ENCODE data around the gene PIGX.

The PIGX gene

DNA sequence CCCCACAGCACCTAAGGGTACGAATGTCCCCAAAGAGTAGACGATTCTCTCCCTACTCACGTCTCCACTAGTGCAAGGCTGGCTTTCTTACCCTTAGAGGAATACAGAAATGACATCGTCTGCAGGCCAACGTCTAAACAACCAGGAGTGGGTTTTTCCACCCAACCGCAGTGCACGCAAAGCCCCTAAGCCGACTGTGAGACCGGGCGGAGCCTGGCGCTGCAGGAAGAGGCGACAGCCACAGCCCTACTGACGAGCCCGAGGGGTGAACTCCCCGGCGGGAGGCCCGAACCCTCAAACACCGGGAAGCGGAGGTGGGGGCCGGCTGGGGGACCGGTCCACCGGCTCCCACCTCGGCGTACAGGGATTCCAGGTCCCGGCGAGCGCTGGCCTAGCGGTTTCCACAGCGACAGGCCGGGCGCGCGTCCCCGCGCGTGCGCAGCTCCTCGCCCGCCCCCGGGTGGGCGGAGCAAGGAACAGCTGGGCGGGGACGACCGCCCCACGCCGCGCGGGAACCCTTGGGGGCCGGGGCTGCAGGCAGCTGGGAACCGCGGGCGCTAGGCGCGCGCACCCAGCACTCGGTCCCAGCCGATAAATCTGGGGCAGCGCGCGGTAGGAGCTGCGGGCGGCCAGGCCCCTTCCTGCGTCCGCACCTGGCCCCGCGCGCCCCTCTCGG is at the start of gene PIGX, which contains the start of gene CEP19:
TSS of gene PIGX (plus strand) at position 540 of the 676 bp plus-strand sequence.
TSS of gene CEP19 (minus strand) at position 413 of the 676 bp plus-strand sequence. CDS start 3,593 bp downstream, outside the sequence.
- peak; percentile 90 for DNase-seq

DNA sequence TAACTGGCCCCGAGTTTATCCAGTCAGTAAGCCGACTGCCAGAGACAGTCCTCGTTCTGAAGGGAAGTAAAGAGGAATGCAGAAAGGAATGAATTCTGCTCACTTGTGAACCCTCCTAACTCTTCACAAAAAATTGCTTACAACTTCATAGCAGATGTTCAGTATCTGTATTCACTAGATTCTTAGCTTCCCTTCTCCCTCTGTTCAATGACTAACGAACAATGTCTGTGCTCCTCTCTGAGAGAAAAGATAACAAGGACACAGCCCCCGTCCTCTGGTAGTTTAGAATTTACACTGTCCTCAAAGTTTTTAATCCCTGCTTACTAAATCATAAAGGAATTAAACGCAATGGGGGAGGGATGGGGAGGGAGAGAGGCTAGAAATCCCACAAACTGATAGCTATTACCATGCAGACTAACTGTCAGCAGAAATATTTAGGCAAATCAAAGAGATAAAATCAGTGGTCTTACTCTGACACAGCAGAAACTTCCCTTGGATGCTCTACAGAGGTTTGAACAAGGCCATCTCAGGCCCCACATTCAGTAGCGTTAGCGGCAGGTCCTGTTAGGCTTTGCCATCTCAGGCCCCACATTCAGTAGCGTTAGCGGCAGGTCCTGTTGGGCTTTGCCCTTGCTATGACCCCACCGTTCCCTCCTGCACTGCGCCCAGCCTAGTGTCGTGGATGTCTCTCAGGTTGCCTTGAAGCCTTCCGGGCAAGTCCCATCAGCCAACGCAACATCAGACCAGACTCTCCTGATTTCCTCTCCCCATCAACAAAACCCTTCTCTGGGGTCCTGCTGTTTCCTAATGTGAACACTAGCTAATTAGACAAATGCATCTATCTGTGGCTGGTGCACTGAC is 49.2 kb upstream of the PIGX start:
- DNase-seq: no peak

DNA sequence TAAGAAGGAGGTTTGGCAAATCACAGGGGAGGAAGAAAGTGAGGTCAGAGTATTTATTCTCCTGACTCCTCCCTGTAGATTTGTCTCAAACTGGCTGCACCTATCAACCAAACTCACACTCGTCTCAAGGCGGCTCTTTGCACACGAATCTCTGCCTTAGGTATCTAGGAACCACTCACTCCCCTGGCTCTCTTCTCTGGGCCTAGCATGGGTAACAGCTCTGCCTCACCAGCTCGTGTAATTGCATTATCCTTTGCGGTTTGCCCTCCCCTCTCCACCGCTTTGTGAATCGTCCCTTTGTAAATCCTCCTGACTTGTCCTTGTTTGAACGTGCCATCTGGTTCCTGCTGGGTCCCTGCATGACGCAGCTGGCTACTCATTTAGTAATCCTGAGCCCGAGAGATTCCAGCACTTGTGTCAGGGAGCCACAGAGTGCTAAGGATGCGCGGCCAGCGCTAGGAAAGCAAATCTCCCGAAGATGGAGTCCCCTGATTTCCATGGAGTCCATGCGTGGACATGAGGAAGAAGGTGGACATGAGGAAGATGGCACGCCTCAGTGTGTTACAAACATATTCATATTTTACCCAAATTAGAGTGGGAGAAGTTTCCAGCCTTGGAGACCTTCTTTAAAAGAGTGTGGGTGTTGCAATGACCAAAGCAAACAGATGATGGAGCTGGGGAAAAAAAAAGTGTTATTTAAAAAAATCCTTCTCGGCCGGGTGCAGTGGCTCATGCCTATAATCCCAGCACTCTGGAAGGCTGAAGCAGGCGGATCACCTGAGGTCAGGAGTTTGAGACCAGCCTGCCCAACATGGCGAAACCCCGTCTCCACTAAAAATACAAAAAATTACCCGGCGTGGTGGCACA is 45.9 kb upstream of the PIGX start:
- DNase-seq: peak; percentile 92

DNA sequence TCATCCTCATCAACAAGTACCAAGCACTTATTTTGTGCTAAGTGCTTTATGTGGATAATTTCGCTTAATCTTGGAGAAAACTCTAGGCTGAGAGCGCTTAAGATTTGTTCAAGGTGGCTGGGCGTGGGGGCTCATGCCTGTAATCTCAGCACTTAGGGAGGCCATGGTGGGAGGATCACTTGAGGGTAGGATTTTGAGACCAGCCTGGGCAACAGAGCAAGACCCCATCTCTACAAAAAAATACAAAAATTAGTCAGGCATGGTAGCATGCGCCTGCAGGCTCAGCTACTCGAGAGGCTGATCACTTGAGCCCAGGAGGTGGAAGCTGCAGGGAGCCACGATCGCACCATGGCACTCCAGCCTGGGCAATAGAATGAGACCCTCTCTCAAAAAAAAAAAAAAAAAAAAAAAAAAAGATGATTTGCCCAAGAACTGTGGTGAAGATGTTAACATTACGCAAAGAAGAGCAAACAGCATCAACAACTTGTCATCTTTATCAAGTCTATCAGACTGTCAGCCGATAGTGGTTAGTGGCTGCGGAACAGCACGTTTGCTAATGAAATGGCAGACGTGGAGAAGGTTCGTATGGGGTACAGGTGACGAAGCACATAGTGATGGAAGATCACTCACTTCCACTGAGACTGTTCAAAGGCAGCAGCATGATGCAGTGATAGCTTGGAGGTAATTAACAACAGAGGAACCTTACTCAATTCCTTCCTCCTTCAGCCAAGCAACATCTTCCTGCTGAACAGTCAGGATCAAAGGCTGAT is 44.9 kb upstream of the PIGX start:
- no peak for DNase-seq

DNA sequence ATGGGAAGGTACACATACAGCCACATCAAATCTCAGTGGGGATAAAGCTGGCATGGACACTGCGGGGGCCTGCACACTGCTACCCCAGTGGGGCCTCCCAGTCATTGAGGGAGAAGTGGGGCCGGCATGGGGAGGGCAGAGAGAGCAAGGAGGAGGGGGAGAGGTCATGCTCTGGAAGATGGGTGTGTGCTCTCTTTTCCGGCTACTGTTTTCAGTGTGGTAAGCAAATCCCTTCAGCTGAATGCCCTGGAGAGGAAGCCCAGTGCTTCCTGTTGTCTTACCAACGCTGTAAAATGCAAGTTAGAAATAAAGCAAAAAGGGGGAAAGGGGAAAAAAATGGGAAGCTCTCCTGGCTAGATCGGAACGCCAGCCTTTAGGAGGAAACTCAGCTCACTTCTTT is 41.8 kb upstream of the PIGX start:
- no peak for DNase-seq

DNA sequence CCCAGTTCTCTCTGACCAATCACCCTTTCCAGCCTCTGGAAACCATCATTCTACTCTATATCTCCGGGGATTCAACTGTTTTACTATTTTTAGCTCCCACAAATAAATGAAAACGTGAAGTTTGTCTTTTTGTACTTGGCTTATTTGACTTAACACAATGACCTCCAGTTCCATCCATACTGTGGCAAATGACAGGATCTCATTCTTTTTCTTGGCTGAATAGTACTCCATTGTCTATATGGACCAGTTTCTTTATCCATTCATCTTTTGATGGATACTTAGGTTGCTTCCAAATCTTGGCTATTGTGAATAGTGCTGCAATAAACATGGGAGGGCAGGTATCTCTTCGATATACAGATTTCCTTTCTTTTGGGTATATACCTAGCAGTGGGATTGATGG is 38.5 kb upstream of the PIGX start:
- DNase-seq: no peak

DNA sequence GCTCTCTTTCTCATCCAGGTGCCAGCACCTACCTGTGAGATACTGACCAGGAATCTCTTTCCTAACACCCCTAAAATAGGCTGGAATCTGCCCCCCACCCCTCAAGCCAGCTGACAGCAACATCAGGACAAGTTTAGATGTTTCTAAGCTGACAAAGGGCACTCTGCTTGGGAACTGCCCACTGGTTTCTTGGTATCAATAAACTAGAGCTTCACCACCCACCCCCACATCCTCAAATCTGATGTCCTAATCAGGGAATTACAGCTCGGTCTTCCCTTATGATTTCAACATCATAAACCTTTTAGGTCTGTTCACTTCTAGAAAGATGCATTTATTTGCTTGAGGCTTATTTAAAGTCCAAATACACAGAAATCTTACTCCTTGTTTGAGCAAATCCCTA is 34.8 kb upstream of the PIGX start:
- DNase-seq: no peak

DNA sequence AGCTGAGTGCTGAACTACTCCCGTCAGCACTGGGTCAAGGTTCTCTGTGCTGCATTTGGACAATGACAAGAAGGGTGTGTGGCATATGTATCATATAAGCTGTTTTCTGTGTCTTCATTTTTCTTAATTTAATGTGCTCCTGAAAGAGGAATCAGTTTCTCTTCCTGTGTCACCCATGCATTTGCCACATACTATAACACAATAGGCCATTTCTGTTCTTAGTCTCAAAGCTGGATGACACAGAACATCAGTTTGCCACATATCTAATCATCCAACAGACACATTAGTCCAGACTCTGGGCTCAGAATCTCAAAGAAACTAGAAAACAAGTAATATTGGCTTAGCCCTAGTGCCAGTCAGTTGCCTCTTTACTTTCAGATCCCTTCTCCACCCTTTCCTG is 34.2 kb upstream of the PIGX start:
- DNase-seq: no peak

DNA sequence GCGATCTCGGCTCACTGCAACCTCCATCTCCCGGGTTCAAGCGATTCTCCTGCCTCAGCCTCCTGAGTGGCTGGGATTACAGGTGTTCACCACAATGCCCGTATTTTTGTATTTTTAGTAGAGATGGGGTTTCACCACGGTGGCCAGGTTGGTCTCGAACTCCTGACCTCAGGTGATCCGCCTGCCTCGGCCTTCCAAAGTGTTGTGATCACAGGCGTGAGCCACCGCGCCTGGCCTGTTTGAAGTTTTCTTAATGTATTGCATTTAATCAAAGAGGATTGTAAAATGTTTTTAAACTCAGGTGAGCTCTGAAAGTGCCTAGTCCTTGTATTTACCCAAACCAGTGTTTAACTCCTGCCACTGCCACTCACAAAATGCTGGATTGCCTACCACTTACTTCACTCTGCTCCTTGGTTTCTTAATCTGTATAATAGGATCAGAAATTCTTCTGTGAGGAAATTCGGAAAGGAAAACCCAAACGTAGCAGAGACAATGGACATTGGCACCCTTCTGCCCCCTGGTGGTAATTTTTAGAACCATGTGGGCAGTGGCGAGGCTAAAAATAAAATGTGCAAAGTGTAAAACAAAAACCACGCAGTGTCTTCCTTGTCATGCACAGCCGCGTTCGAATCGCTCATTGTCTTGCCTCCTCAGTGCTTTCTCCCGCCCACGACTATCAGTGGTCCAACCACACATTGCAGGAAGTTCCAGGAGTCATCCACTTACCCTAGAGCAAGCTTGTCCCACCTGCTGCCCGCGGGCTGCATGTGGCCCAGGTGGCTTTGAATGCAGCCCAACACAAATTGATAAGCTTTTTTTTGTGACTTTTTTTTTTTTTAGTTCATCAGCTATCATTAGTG is 27.4 kb upstream of the PIGX start:
- DNase-seq: peak; percentile 83

DNA sequence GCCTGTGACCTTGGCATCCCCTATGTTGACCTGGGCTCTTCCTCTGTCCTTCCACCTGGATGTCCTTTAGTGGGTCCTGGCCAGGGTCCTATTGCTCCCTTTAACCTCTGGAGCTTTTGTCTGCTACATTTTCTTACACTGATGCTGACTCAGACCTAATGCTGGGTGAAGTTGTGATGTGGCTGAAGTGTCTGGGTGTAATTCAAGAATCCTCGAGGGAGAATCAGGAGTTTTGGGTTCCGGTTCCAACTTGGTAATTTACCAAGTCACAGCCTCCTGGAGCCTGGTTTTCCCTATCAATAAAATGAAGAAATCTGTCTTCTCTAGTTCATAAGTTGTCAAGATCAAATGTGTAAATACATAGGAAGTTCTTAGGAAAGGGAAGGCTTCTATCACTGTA is 25.7 kb upstream of the PIGX start:
- DNase-seq: no peak

DNA sequence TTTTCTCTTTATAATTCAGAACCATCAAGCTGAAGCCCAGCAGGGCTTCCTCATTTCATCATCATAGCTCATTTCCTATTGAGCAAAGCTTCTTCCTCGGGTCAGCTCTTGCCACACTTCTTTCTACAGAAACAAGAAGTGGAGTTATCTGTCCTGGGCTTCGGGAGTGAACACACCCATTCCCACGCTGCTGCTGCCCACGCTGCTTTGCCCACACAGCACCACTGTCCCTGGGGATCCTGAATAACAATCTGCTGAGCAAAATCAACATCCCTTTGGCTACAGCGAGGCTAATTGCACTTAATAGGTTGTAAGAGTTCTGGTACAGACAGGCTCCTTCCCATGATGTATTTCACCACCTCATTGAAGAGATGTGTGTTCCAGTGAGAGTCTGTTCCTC is 23.8 kb upstream of the PIGX start:
- no peak for DNase-seq

DNA sequence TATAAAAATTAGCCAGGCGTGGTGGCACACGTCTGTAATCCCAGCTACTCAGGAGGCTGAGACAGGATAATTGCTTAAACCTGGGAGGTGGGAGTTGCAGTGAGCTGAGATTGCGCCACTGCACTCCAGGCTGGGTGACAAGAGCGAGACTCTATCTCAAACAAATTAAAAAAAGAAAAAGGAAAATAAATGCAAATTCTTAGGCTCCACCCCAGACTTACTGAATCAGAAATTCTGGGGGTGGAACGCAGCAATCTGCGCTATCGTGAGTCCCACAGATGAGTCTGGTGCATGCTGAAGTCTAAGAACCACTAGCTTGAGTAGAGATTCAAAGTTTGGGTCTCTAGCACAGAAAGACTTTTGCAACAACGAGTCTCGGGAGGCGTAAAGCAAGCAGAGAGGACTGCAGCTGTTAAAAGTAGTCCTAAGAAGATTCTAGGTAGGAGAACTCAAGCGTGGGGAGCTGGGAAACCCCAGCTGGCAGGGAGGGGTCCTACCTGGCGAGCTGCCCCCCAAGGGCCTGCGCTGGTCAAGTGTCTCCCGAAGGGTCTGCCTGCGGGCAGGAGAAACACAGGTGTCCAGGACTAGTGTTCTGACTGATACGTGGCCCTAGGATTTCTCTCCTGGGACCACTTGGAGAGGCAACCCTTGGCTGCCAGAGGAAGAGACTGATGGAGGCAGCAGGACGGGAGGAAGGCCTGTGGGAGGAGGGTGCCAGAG is 22.1 kb upstream of the PIGX start:
- no peak for DNase-seq

DNA sequence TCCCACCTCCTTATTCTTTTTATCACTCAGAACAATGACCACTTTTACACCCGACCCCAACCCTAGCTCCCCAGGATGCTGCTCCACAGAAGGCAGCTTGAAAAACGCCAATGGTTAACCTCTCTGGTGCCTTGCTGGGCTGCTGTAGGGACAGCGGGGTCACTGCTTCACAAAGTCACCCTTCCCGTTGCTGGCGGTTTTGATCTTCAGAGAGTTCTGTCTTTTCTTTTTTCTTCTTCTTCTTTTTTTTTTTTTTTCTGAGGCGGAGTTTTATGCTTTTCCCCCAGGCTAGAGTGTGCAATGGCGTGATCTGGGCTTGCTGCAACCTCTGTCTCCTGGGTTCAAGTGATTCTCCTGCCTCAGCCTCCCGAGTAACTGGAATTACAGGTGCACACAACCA is 20.8 kb upstream of the PIGX start:
- DNase-seq: no peak

DNA sequence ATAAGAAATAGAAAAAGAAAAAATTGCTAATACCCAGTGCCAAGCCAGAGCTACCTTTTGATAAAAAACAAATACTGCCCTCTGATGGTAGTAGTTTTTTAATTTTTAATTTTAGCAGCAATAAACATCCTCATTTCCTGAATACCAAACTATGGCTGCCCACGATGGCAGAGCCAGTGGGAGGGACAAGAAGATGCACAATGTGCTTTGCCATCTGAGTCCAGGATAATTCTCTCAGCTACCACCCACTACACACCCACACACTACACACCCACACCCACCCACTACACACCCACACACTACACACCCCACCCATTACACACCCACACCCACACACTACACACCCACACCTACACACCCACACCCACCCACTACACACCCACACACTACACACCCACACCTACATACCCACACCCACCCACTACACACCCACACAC is 18.0 kb upstream of the PIGX start:
- DNase-seq: no peak

DNA sequence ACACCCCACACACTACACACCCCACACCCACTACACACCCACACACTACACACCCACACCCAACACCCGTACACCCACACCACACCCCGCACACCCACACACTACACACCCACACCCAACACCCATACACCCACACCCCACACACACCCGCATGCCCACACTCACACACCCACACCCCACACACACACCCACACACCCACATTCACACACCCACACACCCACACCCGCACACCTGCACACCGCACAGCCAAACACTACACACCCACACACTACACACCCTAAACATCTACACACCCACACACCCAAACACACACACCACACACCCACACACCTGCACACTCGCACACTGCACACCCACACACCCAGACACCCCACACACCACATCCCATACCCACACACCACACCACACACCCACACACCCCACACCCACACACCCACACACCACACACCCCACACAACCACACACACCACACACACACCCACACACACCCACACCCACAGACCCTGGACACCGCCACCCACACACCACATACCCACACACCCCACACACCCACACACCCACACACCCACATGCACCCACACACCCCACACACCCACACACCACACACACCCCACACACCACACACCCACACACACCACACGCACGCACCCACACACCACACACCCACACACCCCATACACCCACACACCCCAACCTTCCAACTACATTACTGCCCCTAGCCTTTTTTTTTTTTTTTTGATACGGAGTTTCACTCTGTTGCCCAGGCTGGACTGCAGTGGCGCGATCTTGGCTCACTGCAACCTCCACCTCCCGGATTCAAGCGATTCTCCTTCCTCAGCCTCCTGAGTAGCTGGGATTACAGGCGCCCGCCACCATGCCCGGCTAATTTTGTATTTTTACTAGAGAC is 17.0 kb upstream of the PIGX start:
- no peak for DNase-seq

DNA sequence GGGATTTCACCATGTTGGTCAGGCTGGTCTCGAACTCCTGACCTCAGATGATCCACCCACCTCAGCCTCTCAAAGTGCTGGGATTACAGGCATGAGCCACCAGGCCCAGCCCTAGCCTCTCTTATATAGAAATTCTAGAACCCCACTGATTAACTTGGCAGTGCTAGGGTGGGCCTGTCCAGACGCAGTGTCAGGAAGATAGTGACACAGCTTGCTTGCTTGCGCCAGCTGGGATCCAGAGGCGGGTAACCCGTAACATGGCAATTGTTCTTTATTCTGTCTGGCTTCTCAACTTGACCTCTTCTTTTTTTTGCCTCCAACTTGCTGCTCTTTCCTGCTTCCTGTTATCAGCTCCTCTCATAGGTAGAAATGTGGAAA is 16.3 kb upstream of the PIGX start:
- DNase-seq: no peak

DNA sequence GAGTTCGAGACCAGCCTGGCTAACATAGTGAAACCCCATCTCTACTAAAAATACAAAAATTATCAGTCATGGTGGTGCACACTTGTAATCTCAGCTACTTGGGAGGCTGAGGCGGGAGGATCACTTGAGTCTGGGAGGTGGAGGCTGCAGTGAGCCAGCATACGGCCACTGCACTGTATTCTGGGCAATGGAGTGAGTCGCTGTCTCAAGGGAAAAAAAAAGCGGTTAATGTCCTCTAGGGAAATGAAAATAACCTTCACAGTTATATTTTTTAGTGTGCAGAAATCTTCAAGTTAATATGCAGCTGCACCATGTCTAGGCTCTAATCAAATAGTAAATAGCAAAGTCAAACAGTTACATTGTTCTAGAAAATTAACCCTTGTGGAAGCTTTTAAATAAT is 14.9 kb upstream of the PIGX start:
- DNase-seq: no peak

DNA sequence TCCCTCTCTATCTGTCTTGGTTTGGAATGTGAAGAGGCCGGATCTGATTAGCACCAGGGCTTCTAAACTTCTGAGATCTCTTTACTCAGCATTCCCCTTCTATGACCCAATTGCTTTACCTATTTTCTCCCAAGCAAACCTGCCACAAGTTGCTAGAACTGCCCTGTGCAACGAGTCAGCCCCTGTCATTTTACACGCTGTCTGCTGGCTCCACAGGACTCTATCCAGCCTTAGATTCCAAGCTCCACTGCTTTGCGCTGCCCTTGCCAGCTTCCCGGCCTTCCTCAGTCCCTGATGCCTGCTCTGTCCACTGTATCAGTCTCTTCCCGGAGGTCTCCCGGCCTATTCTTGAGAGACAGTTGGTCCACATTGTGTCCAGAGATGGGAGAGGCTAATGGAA is 12.4 kb upstream of the PIGX start:
- DNase-seq: no peak

DNA sequence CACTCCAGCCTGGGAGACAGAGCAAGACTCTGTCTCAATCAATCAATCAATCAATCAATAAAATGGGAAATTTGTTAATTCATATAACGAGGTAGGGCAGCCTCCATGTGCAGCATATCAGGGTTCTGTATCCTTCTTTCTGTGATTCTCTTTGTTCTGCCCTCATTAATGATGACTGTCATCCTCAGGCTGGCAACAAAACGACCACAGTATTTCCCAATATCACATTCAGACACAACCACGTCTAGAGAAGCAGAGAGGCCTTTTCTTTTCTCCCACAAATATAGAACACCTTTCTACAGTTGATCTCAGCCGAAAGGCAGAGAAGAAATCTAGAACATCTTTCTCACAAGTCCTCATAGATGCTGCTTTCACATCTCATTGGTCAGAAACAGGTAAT is 11.4 kb upstream of the PIGX start:
- no peak for DNase-seq

DNA sequence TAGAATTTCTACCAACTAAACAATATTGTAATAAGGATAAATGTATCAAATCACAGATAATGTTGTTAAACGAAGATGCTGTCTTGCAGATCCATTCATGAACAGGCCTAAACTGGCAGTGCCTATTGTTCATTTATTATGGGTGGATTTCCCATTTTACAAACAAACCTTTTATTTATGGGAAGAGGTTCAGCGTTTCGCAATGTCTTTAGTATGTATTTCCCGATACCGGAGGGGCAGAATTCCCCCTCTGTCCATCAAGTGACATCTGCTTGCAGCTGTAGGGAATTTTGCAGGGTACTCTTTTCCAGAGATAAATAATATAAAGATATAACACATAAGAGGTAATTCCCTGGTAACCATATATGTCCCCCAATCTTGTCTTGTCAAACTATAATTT is 5.8 kb upstream of the PIGX start:
- no peak for DNase-seq

Measured in NCI-H510A treated with DMSO at 0.1 percent for 48 hours (cell line).